GM21786 (cell line): ENCODE results near the gene RALGPS2.

Source experiments
- ATAC-seq: cut with Tn5 transposase; IDR thresholded peaks from one replicate; pipeline ENCODE4 v1.9.1; 2021; ENCODE audit not compliant: unreplicated experiment

Gene RALGPS2

GRCh38 chr1:178724728-178725465 lies at the start of gene RALGPS2:
TSS of gene RALGPS2 (plus strand) at chr1:178725244. CDS start at chr1:178776765, 51,521 bp downstream.
- ATAC-seq = peak; percentile 56

- ATAC-seq = no peak
These were observed 45.8 kb upstream of the RALGPS2 start for GRCh38 chr1:178679237-178679636.

- ATAC-seq = no peak
These were observed 42.6 kb upstream of the RALGPS2 start for GRCh38 chr1:178682429-178682828.

GRCh38 chr1:178682886-178683285 lies 42.2 kb upstream of the RALGPS2 start:
- no peak for ATAC-seq

GRCh38 chr1:178683291-178683690 lies 41.8 kb upstream of the RALGPS2 start:
- ATAC-seq = no peak

- no peak for ATAC-seq
These were observed 40.9 kb upstream of the RALGPS2 start for GRCh38 chr1:178684111-178684510.

- peak; percentile 90 for ATAC-seq
These were observed 40.5 kb upstream of the RALGPS2 start for GRCh38 chr1:178684542-178685000.

GRCh38 chr1:178686407-178686806 lies 38.6 kb upstream of the RALGPS2 start:
- no peak for ATAC-seq

- no peak for ATAC-seq
These were observed 36.8 kb upstream of the RALGPS2 start for GRCh38 chr1:178688244-178688643.

GRCh38 chr1:178689769-178690168 lies 35.3 kb upstream of the RALGPS2 start:
- no peak for ATAC-seq

GRCh38 chr1:178690496-178690895 lies 34.5 kb upstream of the RALGPS2 start:
- ATAC-seq = no peak

- ATAC-seq = no peak
These were observed 32.3 kb upstream of the RALGPS2 start for GRCh38 chr1:178692564-178693327.

GRCh38 chr1:178693366-178693765 lies 31.7 kb upstream of the RALGPS2 start:
- ATAC-seq = no peak

GRCh38 chr1:178694923-178695525 lies 30.0 kb upstream of the RALGPS2 start:
- ATAC-seq = no peak

GRCh38 chr1:178702146-178702545 lies 22.9 kb upstream of the RALGPS2 start:
- ATAC-seq = no peak

GRCh38 chr1:178704833-178705232 lies 20.2 kb upstream of the RALGPS2 start:
- no peak for ATAC-seq

GRCh38 chr1:178706432-178706831 lies 18.6 kb upstream of the RALGPS2 start:
- ATAC-seq = no peak

GRCh38 chr1:178713259-178713658 lies 11.8 kb upstream of the RALGPS2 start:
- no peak for ATAC-seq

GRCh38 chr1:178714453-178714852 lies 10.6 kb upstream of the RALGPS2 start:
- ATAC-seq = no peak

- no peak for ATAC-seq
These were observed 8.9 kb upstream of the RALGPS2 start for GRCh38 chr1:178716111-178716510.

- ATAC-seq = no peak
These were observed 6.5 kb upstream of the RALGPS2 start for GRCh38 chr1:178718520-178718919.

GRCh38 chr1:178723546-178723945 lies 1.5 kb upstream of the RALGPS2 start:
- ATAC-seq = no peak
